ENCODE results near the gene UBC.
"Not testable (repeated sequence)": the region's sequence is repeated elsewhere in the genome, so short reads cannot be mapped to it uniquely, and the experiment has no call there.

UBC gene

GRCh38 chr12:124938587-124938986 lies 24.1 kb upstream of the UBC start:
- Histone ChIP-seq H3K36me3 (ENCODE audit: insufficient read depth, low read length) (no peaks in the 10 kb centered on the region), H3K9me3 (ENCODE audit: insufficient read depth, low read depth, low read length) (no peaks in the 10 kb centered on the region), H3F3A (ENCODE audit: low read depth) (peaks cover 9% of the 10 kb centered on the region), H2AFZ (ENCODE audit: low read length) (peak overlapping the region; percentile 49; the same call in 1 of the 2 replicates), H3K79me2 (ENCODE audit: insufficient read depth, low read length) (peaks cover 15% of the 10 kb centered on the region; the same call in 1 of the 2 replicates), H3K9ac (ENCODE audit: low read depth, low read length, poor library complexity, severe bottlenecking) (peak overlapping the region; percentile 99), H3K4me1 (ENCODE audit: insufficient read depth, low read length, poor library complexity, severe bottlenecking) (peaks cover 16% of the 10 kb centered on the region), H3K4me3 (ENCODE audit: low read length, poor library complexity, severe bottlenecking) (peak overlapping the region; percentile 83), H3K27me3 (ENCODE audit: insufficient read depth, low read length, poor library complexity, severe bottlenecking) (no peaks in the 10 kb centered on the region), H3K4me2 (ENCODE audit: low read depth, low read length, poor library complexity, severe bottlenecking) (peak overlapping the region; percentile 94), H4K20me1 (ENCODE audit: insufficient read depth, low read length, poor library complexity, severe bottlenecking) (no peaks in the 10 kb centered on the region), H3K9me2 (replicated peaks; ENCODE audit: low read depth, low read length) (no peaks in the 10 kb centered on the region)
- TF ChIP-seq EZH2phosphoT487 (IDR thresholded peaks at IDR 0.05; ENCODE audit: borderline replicate concordance) (no peak), CTCF (conservative IDR thresholded peaks at IDR 0.05; ENCODE audit: low read length) (no peak)

GRCh38 chr12:124938108-124938507 lies 23.7 kb upstream of the UBC start:
- H3K9me3 ChIP-seq (ENCODE audit: insufficient read depth, low read depth, low read length), result no peaks in the 10 kb centered on the region
- peak overlapping the region; percentile 49; the same call in 1 of the 2 replicates for H2AFZ ChIP-seq (ENCODE audit: low read length)
- H3K4me2 ChIP-seq (ENCODE audit: low read depth, low read length, poor library complexity, severe bottlenecking), result peak overlapping the region; percentile 94
- no peaks in the 10 kb centered on the region for H4K20me1 ChIP-seq (ENCODE audit: insufficient read depth, low read length, poor library complexity, severe bottlenecking)
- H3K9ac ChIP-seq (ENCODE audit: low read depth, low read length, poor library complexity, severe bottlenecking), result peak overlapping the region; percentile 99
- H3K27me3 ChIP-seq (ENCODE audit: insufficient read depth, low read length, poor library complexity, severe bottlenecking), result no peaks in the 10 kb centered on the region
- peaks cover 9% of the 10 kb centered on the region for H3F3A ChIP-seq (ENCODE audit: low read depth)
- peaks cover 15% of the 10 kb centered on the region; the same call in 1 of the 2 replicates for H3K79me2 ChIP-seq (ENCODE audit: insufficient read depth, low read length)
- peak overlapping the region; percentile 83 for H3K4me3 ChIP-seq (ENCODE audit: low read length, poor library complexity, severe bottlenecking)
- TF ChIP-seq EZH2phosphoT487 (IDR thresholded peaks at IDR 0.05; ENCODE audit: borderline replicate concordance) (no peak), CTCF (conservative IDR thresholded peaks at IDR 0.05; ENCODE audit: low read length) (no peak)
- H3K4me1 ChIP-seq (ENCODE audit: insufficient read depth, low read length, poor library complexity, severe bottlenecking), result peaks cover 16% of the 10 kb centered on the region
- no peaks in the 10 kb centered on the region for H3K36me3 ChIP-seq (ENCODE audit: insufficient read depth, low read length)
- no peaks in the 10 kb centered on the region for H3K9me2 ChIP-seq (replicated peaks; ENCODE audit: low read depth, low read length)

GRCh38 chr12:124931528-124931927 lies 17.1 kb upstream of the UBC start:
- H3K79me2 ChIP-seq (ENCODE audit: insufficient read depth, low read length); H3K4me2 ChIP-seq (ENCODE audit: low read depth, low read length, poor library complexity, severe bottlenecking); H3F3A ChIP-seq (ENCODE audit: low read depth); H3K36me3 ChIP-seq (ENCODE audit: insufficient read depth, low read length); H2AFZ ChIP-seq (ENCODE audit: low read length); H3K9ac ChIP-seq (ENCODE audit: low read depth, low read length, poor library complexity, severe bottlenecking); H3K9me3 ChIP-seq (ENCODE audit: insufficient read depth, low read depth, low read length); H3K4me3 ChIP-seq (ENCODE audit: low read length, poor library complexity, severe bottlenecking); H3K9me2 ChIP-seq (replicated peaks; ENCODE audit: low read depth, low read length); H3K4me1 ChIP-seq (ENCODE audit: insufficient read depth, low read length, poor library complexity, severe bottlenecking); H3K27me3 ChIP-seq (ENCODE audit: insufficient read depth, low read length, poor library complexity, severe bottlenecking); H4K20me1 ChIP-seq (ENCODE audit: insufficient read depth, low read length, poor library complexity, severe bottlenecking): not testable (repeated sequence)

GRCh38 chr12:124930586-124930985 lies 16.1 kb upstream of the UBC start:
- peaks cover 8% of the 10 kb centered on the region for H3K4me1 ChIP-seq (ENCODE audit: insufficient read depth, low read length, poor library complexity, severe bottlenecking)
- no peak overlapping the region for H3K4me3 ChIP-seq (ENCODE audit: low read length, poor library complexity, severe bottlenecking)
- H3K9me3 ChIP-seq (ENCODE audit: insufficient read depth, low read depth, low read length), result no peaks in the 10 kb centered on the region
- no peaks in the 10 kb centered on the region for H3K9me2 ChIP-seq (replicated peaks; ENCODE audit: low read depth, low read length)
- no peak overlapping the region for H3K9ac ChIP-seq (ENCODE audit: low read depth, low read length, poor library complexity, severe bottlenecking)
- no peaks in the 10 kb centered on the region for H3F3A ChIP-seq (ENCODE audit: low read depth)
- no peaks in the 10 kb centered on the region for H3K27me3 ChIP-seq (ENCODE audit: insufficient read depth, low read length, poor library complexity, severe bottlenecking)
- H3K4me2 ChIP-seq (ENCODE audit: low read depth, low read length, poor library complexity, severe bottlenecking), result no peak overlapping the region
- H3K79me2 ChIP-seq (ENCODE audit: insufficient read depth, low read length), result peaks cover 2% of the 10 kb centered on the region; the same call in 1 of the 2 replicates
- H2AFZ ChIP-seq (ENCODE audit: low read length), result no peak overlapping the region
- H4K20me1 ChIP-seq (ENCODE audit: insufficient read depth, low read length, poor library complexity, severe bottlenecking), result no peaks in the 10 kb centered on the region
- no peaks in the 10 kb centered on the region for H3K36me3 ChIP-seq (ENCODE audit: insufficient read depth, low read length)
- TF ChIP-seq EZH2phosphoT487 (IDR thresholded peaks at IDR 0.05; ENCODE audit: borderline replicate concordance) (no peak), CTCF (conservative IDR thresholded peaks at IDR 0.05; ENCODE audit: low read length) (no peak)

All from Loucy (cell line).